Activated CD4-positive, alpha-beta T cell treated with anti-CD3 and anti-CD28 coated beads, Interleukin-2, amount 50 U/mL, for 1 hour (primary cell): ENCODE results near the gene OR4M1.
"Not testable (repeated sequence)": the region's sequence is repeated elsewhere in the genome, so short reads cannot be mapped to it uniquely, and the experiment has no call there.

Experiments used
- DNase-seq: peaks from one replicate; pipeline ENCODE4 v3.0.0-alpha.2; 2020

The OR4M1 gene

GRCh38 chr14:19773204-19773603 is at the start of gene OR4M1:
OR4M1 (plus strand) TSS chr14:19773504; CDS start chr14:19780323, 6,819 bp downstream.
- not testable (repeated sequence) for DNase-seq

- DNase-seq = no peak
Measured at GRCh38 chr14:19729359-19729758, 43.9 kb upstream of the OR4M1 start.

GRCh38 chr14:19729763-19730162 is 43.5 kb upstream of the OR4M1 start:
- DNase-seq = no peak

GRCh38 chr14:19733893-19734292 is 39.4 kb upstream of the OR4M1 start:
- not testable (repeated sequence) for DNase-seq

GRCh38 chr14:19743256-19743655 is 30.0 kb upstream of the OR4M1 start, which contains the start of gene OR4Q3:
OR4Q3 (plus strand) TSS chr14:19743571.
- no peak for DNase-seq

- not testable (repeated sequence) for DNase-seq
Measured at GRCh38 chr14:19752316-19752715, 21.0 kb upstream of the OR4M1 start.

GRCh38 chr14:19754172-19754571 is 19.1 kb upstream of the OR4M1 start:
- no peak for DNase-seq

GRCh38 chr14:19771491-19771890 is 1.8 kb upstream of the OR4M1 start:
- not testable (repeated sequence) for DNase-seq

- no peak for DNase-seq
Measured at GRCh38 chr14:19771895-19772430, 1.3 kb upstream of the OR4M1 start.

- not testable (repeated sequence) for DNase-seq
Measured at GRCh38 chr14:19772454-19772853, 850 bp upstream of the OR4M1 start.

- DNase-seq = no peak
Measured at GRCh38 chr14:19775587-19775986, 2.3 kb downstream of the OR4M1 start.

- not testable (repeated sequence) for DNase-seq
Measured at GRCh38 chr14:19785848-19786247, 12.5 kb downstream of the OR4M1 start.

GRCh38 chr14:19787318-19787717 is 14.0 kb downstream of the OR4M1 start:
- not testable (repeated sequence) for DNase-seq

GRCh38 chr14:19788150-19788549 is 14.8 kb downstream of the OR4M1 start:
- not testable (repeated sequence) for DNase-seq

- DNase-seq = not testable (repeated sequence)
Measured at GRCh38 chr14:19796520-19797108, 23.3 kb downstream of the OR4M1 start.

GRCh38 chr14:19799880-19800279 is 26.6 kb downstream of the OR4M1 start:
- DNase-seq = no peak

GRCh38 chr14:19800282-19801117 is 27.2 kb downstream of the OR4M1 start:
- no peak for DNase-seq

- DNase-seq = no peak
Measured at GRCh38 chr14:19801118-19801464, 27.8 kb downstream of the OR4M1 start.

GRCh38 chr14:19803470-19803869 is 30.2 kb downstream of the OR4M1 start, which contains the start of gene OR4N2:
OR4N2 (plus strand) TSS chr14:19803770; CDS start chr14:19827449, 23,679 bp downstream.
- DNase-seq = not testable (repeated sequence)

- not testable (repeated sequence) for DNase-seq
Measured at GRCh38 chr14:19813171-19813920, 40.0 kb downstream of the OR4M1 start.

- not testable (repeated sequence) for DNase-seq
Measured at GRCh38 chr14:19819879-19820278, 46.6 kb downstream of the OR4M1 start.

GRCh38 chr14:19821016-19821415 is 47.7 kb downstream of the OR4M1 start:
- DNase-seq = not testable (repeated sequence)

- no peak for DNase-seq
Measured at GRCh38 chr14:19823178-19823577, 49.9 kb downstream of the OR4M1 start.
